Measurements from ENCODE around the gene KIF26B.

Gene KIF26B

DNA sequence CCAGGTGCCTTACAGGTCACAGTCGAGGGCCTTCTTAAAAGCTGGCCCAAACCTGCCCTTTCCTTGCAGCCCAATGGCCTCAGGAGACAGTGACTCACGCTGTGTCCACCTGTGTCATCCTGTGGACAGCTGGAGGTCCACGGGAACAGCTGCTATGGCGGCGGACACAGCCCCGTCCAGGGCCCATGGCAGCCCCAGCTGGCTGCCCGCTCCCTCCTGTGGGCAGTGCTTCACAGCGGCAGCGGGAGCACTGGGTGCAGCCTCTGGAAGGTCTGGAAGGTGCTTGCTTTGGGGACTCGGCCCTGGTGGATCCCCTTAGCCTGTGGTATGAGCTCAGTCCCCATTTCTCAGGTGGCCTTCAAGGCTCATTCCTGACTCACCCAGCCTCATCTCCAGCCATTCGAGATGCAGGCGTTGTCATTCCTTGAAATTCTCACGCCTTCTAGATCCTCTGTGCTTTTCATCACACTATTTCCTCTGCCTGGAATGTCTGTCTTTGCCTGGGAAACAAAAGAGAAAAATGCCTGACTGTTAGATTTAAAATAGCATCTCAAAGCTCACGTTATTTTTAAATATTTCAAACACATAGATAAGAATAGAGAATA lies 86.8 kb downstream of the KIF26B start:
- no peak for DNase-seq (ENCODE audit: low read depth in 2 of 2)

DNA sequence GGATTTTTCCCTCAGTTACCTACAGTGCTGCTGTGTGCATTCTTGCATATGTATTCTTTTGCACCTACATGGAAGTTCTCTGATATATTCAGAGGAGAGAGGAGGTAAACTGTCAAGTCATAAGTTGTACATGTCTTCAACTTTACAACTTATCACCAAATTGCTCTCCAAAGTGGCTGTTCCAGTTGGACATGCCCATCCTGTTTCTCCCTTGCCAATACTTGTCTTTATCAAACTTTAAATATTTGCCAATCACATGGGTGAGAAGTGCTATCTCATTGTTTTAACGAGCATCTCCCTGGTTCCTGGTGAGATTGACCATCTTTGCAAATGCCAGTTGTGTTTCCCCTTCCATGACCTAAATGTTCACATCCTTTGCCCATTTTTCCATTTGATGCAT lies 88.2 kb downstream of the KIF26B start:
- no peak for DNase-seq (ENCODE audit: low read depth in 2 of 2)

DNA sequence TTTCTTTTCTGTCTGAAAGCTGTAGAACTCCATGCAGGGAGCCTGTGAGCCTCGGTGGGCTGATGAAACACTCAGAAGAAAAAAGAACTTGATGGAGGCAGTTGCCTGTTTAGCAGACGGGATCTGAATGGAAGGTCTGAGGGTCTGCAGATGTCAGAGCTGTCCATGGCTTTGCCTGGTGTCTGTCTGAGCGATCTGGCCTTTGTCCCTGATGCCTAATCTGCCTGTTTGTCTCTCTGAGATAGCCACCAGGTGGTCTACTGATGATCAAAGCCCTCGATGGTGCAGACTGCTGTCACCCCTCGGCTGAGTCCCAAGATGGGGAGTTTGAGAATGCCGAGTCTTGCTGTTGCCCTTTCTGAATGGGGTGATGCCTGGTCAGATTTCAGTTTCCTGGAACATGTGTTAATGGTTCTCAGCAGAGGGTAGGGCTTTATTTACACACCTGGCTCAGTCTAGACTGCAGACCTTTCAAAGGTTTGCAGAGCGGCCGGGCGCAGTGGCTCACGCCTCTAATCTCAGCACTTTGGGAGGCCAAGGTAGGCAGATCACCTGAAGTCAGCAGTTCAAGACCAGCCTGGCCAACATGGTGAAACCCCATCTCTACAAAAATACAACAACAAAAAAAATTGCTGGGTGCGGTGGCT lies 90.4 kb downstream of the KIF26B start:
- DNase-seq (ENCODE audit: low read depth in 2 of 2) = no peak

DNA sequence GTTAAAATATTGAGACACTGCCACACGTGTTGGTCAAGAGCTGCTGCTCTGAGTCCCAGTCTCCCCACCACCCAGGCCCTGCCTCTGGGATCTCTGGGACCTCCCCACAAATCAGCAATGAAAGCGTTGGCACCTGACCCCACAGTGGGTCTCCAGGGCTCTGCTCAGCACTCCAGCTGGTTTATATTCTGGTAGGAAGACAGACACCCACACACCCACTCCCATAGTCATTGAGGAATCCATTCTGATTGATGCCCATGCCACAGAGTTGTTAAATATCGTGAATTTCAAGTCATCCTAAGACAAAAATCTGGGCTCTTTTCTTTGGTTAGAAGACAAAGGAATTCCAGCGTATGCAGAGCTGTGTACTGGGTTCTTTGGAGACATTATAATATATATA lies 91.6 kb downstream of the KIF26B start:
- no peak for DNase-seq (ENCODE audit: low read depth in 2 of 2)

DNA sequence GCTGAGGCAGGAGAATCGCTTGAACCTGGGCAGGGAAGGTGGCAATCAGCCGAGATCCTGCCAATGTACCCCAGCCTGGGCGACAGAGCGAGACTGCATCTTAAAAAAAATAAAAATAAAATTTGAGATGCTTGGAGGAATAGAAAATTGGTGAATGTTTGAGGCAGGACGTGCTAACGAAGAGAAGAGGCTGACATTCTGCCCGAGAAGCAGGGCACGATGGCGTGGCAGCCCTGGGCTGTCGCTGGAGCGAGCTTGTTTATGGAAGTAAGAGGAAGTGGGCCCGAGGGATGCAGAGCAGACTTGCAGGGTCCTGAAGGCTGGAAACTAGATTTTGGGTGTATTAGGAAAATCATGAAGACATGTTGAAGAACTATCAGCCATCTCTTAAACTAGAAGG lies 92.6 kb downstream of the KIF26B start:
- no peak for DNase-seq (ENCODE audit: low read depth in 2 of 2)

DNA sequence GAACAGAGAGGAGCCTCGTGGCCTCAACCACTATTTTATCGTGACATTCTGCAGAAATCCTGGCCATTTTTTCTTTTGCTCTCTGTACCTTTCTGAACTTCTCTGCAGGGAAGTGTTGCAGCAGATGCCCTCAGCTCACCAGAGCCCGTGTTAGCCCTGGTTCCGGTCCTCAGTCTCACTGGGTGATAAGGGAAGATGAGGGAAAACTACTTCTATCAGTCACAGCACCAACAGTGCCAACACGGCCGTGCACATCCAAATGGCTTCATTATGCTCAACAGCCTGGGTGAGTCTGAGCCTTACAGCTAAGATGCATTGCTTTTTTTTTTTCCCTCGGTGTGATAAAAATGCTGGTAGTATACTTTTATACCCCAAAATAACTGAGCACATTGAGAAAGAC lies 93.0 kb downstream of the KIF26B start:
- no peak for DNase-seq (ENCODE audit: low read depth in 2 of 2)

DNA sequence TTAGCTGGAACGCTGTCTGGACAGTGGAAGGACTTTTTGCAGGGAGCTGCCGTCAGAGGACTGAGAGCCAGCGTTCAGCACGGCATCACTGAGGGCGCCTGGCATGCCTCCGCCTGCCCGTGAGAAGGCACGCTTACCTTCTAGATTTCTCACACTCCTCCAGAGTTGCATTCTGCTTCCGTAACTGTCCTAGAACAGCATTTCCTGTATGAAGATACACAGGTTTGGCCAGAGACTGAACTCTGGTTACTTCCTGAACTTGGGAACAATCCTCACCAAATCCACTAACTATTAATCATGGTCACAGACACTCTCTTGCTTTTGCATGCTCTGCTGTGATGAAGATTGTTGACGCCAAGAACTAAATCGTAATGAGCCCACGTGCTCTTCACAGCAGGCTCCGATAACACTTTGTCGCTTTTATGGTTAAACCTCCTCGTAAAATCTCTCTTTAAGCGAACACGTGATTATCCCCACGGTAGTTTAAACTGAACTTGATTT lies 93.5 kb downstream of the KIF26B start:
- DNase-seq (ENCODE audit: low read depth in 2 of 2) = no peak

DNA sequence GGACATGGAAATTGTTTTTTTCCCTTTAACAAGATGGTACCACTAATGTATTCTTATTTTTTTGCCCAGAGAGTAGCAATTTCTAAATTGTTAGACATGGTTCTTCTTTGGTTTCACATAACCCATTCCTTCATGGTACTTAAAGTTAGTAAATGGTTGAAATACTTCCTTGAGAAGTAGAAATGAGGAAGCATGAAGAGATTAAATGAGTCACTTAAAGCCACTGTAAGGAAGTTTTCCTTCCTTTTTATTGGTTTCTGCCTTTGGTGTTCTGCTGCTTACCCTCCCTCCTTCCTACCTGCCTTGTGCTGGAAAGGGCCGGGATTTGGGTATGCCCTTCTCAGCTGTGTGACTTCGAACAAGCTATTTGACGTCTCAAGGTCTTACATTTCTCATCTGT lies 101.0 kb downstream of the KIF26B start:
- DNase-seq (ENCODE audit: low read depth in 2 of 2) = no peak

DNA sequence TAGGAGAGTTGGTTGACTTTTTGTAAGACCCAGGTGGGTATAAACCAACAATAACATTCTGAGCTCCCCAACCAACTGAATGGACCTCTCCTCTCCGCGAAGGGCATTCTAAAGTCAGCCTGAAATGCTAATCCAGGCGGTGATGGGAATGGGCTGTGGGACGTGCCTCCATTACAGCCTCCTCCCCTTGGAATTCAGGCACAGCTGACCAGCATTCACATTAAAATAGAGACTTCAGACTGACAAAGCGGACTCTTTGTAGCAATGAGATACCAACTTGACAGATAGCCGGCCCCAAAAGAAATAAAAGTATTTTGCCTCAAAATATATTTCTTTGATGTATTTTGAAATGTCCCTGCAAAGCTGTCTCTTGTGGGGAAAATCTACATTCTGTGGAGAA lies 101.7 kb downstream of the KIF26B start:
- no peak for DNase-seq (ENCODE audit: low read depth in 2 of 2)

DNA sequence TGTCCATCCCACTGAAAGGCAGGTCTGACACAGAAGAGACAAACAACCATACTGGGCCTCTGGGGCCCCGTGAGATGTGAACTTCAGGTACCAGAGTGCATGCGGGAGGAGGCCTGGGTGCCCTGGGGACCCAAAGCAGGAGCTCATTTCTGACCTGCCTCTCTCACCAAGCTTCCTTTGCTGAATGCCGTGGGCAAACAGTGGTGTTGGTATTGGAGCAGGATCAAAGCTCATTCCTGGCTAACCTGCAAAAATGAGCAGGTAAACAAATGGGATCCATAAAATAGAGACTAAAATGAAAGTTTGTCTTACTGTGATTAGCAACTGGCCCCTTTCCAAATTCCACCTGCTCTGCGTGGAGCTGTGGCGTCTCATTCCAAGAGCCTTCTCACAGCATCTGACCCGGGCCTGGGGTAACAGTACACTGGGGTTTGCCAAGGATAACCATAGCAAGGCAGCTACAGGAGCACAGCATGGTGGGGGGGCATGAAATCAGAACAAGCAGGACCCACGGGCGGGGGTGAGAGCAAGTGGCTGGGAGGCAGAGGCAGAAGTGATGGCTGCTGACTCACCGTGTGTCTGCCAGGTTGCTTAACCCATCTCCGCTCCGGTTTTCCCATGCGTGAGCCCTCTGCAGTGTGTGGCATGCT lies 103.6 kb downstream of the KIF26B start:
- no peak for DNase-seq (ENCODE audit: low read depth in 2 of 2)

DNA sequence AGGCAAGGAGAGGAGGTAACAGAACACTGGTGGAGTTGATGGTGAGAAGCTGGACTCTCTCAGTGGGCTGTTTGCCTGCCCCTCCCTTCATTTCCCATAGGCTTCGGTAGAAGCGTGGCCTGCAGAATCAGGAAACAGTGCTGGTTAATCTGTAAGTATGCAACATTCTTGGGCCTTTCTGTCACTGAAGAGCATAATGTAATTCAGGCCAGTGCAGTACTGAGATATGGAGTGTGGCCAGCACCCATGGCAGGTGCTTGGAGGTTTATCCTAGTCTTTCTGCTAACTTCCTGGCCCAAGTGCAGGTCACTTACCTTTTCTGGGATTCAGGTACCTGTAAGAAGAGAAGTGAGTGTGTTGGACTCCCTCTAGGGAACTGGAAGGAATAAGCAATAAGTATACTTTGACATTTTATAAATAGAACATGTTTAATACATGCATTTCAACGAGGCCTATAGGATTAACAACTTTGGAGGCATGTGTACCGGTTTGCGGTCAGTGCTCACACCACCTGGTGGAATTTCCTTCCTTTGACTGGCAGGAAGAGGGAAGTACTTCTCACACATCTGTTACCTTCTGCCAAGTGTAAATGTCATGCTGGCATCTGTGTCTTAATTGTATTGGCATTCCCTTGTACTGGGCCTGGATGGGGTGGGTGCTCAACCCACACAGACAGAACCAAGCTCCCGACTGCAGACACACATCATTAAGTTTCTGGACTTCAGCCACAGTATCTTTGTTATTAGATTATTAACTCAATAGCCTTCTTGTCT lies 105.5 kb downstream of the KIF26B start:
- no peak for DNase-seq (ENCODE audit: low read depth in 2 of 2)

DNA sequence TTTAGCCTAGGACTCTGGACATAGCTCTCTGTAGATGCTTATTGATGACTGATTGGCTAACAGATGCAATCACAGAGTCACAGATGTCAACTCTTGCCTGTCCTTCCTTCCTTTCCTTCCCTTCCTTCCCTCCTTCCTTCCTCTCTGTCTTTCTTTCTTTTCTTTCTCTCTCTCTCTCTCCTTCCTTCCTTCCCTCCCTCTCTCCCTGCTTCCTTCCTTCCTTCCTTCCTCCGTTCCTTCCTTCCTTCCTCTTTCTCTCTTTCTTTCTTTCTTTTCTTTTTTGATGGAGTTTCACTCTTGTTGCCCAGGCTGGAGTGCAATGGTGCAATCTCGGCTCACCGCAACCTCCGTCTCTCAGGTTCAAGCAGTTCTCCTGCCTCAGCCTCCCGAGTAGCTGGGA lies 106.1 kb downstream of the KIF26B start:
- no peak for DNase-seq (ENCODE audit: low read depth in 2 of 2)

DNA sequence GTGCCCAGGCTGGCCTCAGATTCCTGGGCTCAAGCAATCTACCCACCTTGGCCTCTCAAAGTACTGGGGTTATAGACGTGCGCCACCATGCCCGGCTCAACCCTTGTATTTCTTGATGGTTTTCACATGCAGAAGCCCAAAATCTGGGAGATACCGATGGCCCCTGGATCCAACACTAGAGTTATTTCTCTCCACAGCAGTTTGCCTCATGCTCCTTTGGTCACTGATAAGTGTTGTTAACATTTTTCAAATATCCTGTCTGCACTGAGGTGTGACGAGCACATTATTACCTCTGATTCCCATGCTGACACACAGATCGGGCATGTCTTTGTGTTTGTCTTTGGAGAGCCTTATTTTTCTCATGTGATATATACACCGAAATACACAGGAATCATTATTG lies 107.0 kb downstream of the KIF26B start:
- DNase-seq (ENCODE audit: low read depth in 2 of 2) = no peak

DNA sequence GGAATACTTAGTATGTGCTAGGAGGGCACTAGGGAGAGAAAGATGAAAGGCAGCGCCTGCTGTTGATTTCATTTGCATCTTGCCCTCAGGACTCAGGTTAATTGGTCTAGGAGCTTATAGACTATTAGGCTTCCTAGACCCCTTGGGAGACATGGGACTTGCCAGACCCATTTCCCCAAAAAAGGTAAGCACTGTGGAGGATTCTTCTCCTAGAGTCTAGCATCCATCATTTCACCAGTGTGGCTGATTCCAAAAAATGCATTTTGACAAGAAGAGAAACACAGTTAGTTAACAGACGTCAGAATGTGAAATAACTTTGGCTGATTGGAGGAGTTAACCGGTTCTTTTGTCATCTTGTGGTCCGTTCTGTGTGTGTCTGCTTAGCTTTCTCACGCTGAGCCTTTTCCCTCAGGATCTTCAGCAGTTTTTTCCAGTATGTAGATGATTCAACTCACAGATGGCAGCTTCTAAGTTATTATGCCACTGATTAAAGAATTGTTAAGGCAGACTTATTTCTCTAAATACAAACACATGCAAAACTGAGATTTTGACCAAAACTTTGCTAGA lies 108.8 kb downstream of the KIF26B start:
- no peak for DNase-seq (ENCODE audit: low read depth in 2 of 2)

DNA sequence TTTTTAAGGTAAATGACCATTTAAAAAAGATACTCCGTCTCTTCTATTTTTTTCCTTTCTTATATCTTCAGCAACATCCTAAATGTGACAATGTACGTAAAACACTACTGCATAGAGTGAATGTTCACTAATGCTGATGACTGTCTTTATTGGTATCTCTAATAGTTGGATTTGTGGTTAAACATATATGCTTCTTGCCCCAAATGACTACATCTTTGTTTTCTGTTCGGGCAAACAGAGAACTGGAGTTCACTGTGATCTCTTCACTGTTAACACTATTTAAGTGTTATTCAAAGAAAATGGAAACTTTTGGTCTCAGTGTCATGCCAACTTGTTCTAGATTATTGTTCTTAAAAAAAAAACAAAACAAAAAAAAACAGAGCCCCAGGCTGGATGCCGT lies 109.4 kb downstream of the KIF26B start:
- no peak for DNase-seq (ENCODE audit: low read depth in 2 of 2)

DNA sequence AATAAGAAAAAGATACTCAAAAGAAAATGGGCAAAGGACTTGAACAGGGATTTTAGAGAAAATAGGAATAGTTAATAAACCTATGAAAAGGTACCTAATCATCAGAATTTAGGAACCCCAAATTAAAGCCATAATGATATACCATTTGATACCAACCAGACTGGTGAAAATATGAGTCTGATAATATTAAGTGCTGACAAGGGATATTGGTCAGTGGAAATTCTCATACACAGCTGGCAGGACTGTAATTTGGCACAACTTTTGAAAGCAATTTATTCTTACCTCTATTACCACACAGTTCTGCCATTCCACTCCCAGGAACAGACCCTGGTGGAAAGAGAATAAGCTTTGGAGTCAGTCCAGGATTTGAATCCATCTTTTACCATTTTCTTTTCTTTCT lies 111.3 kb downstream of the KIF26B start:
- DNase-seq (ENCODE audit: low read depth in 2 of 2) = no peak

DNA sequence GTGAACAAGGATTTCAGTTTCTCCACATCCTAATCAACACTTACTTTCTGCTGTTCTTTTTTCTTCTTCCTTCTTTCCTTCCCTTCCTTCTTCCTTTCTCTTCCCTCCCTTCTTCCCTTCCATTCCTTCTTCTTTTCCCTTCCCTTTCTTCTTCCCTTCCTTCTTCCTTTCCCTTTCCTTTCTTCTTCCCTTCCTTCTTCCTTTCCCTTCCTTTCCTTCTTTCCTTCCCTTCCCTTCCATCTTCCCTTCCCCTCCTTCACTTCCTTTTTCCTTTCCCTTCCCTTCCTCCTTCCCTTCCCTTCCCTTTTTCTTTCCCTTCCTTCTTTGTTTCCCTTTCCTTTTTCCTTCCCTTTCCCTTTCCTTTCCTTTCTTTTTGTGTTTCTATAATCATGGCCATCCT lies 115.3 kb downstream of the KIF26B start:
- DNase-seq (ENCODE audit: low read depth in 2 of 2) = no peak

DNA sequence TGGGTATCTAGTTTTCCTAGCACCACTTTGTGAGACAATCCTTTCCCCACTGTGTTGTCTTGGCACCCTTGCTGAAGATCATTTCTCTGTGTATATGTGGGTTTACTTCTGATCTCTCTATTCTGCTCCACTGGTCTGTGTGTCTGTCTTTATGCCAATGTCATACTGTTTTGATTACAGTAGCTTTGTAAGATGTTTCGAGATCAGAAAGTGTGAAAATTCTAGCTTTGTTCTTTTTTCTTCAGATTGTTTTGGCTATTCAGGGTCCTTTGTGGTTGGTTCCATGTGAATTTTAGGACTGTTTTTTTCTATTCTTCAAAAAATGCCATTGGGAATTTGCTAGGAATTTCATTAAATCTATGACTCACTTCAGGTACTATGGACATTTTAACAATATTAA lies 116.2 kb downstream of the KIF26B start:
- no peak for DNase-seq (ENCODE audit: low read depth in 2 of 2)

DNA sequence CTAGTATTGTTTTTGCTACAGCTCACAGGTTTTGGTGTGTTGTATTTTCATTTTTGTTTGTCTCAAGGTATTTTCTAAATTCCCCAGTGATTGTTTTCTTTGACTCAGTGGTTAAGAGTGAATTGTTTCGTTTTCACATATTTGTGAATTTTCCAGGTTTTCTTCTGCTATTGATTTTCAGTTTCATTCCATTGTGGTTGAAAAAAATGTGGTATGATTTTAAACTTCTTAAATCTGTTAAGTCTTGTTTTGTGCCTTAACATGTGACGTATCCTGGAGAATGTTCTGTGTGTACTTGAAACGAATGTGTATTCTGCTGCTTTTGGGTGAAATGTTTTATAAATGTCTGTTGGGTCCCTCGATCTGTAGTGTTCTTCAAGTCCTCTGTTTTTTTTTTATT lies 117.9 kb downstream of the KIF26B start:
- no peak for DNase-seq (ENCODE audit: low read depth in 2 of 2)

DNA sequence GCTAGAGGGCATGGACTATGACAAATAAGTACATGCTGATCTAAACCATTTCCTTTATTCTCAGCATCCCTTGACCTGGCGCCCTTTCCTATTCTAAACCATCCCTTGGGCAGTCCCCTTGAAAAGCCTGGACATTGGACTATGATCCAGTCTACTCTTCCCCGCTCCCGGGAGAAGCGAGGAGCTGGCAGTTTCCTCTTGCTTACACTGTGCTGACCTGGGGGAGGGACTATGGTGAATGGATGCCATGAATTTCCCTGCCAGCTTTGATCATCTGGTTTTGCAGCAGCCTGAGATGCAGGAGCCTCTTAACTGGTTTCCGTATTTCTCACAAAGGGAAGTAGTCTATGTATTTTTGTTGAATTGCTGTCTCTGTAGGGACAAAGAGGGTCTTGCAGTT lies 121.7 kb downstream of the KIF26B start:
- no peak for DNase-seq (ENCODE audit: low read depth in 2 of 2)

DNA sequence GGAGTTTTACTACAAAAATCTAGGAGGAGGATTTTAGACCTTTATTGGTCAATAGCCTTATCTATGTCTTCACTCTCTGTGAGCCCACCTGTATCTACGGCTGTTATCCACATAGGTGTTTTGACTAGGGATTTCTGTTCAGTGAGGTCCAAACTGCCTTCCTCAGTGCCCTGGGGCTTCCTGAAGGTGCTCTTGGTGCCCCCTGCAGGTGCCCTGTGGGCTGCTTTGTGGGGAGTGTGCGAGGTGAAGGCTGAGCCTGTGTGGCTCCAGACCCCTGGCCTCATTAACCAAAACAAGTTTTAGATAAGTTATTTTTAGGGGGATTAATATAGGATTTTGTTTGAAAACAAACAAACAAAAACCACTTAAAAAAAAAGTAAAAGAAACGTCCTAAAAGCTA lies 122.5 kb downstream of the KIF26B start:
- no peak for DNase-seq (ENCODE audit: low read depth in 2 of 2)

DNA sequence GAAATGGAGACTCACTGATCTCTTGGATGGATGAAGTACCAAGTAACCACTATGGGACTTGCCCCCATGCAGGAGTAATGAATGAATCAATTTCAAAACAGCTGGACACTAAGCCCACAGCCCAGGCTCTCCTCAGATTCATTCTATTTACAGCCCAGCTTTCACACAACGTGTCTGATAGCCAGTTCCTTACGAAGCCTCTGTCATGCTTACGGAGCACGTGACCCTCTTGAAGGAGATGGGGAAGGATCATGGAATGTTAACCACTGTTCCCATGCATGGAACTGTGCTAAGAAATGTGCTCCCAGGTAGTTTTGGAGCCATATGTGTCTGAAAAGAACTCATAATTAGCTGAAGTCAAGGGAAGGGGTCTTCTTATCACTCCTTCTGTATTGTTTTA lies 124.1 kb downstream of the KIF26B start:
- no peak for DNase-seq (ENCODE audit: low read depth in 2 of 2)

Data from stimulated activated CD8-positive, alpha-beta memory T cell treated with anti-CD3 and anti-CD28 coated beads, Interleukin-15, amount 100 ng/mL, for 4 hours (primary cell).